WTC11 (cell line): ENCODE data around the gene FCMR. TPM values are rescaled to one million over a fixed set of nuclear protein-coding genes. Genes with fewer than 3 reads are reported as not detected.

Experiments
- ATAC-seq: fragments of 200-7000 bp; cut with Tn5 transposase; 2 replicates; pipeline ENCODE4 v1.10.0; 2021; ENCODE audit warnings: mild to moderate bottlenecking, moderate library complexity
- CTCF ChIA-PET: fragments of 300-600 bp; sonication (Branson Sonifier 250); formaldehyde crosslinking; loops from one replicate; lab custom pipeline; 2021; ENCODE audit warnings: antibody characterized with exemption; lab: Charles Lee
- POLR2A ChIA-PET: fragments of 350-600 bp; sonication (Branson Sonifier 250); formaldehyde crosslinking; loops from one replicate; lab custom pipeline; 2021; ENCODE audit warnings: antibody characterized with exemption; lab: Charles Lee
- DNase-seq: peaks from one replicate; pipeline ENCODE4 v3.0.0; 2021; ENCODE audit warnings: low spot score
- H3K27ac Mint-ChIP-seq: 2 replicates; pipeline ENCODE4 v1.8.0; 2021; ENCODE audit warnings: mixed read lengths
- H3K27me3 Mint-ChIP-seq: 2 replicates; pipeline ENCODE4 v1.8.0; 2021; ENCODE audit warnings: low read depth, mild to moderate bottlenecking, moderate library complexity, mixed read lengths
- H3K36me3 Mint-ChIP-seq: 2 replicates; pipeline ENCODE4 v1.8.0; 2021; ENCODE audit warnings: mixed read lengths
- H3K4me1 Mint-ChIP-seq: 2 replicates; pipeline ENCODE4 v1.8.0; 2022; ENCODE audit warnings: mixed read lengths
- H3K4me3 Mint-ChIP-seq: 2 replicates; pipeline ENCODE4 v1.8.0; 2021; ENCODE audit warnings: mild to moderate bottlenecking, moderate library complexity, mixed read lengths
- H3K9me3 Mint-ChIP-seq: 2 replicates; pipeline ENCODE4 v1.8.0; 2021; ENCODE audit warnings: mixed read lengths
- ATF2 ChIP-seq: sonication (generic); formaldehyde crosslinking; IDR thresholded peaks from 2 replicates; pipeline ENCODE4 v1.8.1; 2022; ENCODE audit warnings: low read depth, missing genetic modification reagents, borderline replicate concordance
- CREM ChIP-seq: sonication (generic); formaldehyde crosslinking; IDR thresholded peaks from 2 replicates; pipeline ENCODE4 v1.8.1; 2022; ENCODE audit warnings: mild to moderate bottlenecking, missing genetic modification reagents, moderate library complexity
- FOXJ3 ChIP-seq: sonication (generic); formaldehyde crosslinking; IDR thresholded peaks from 2 replicates; pipeline ENCODE4 v1.9.0; 2021; ENCODE audit warnings: missing genetic modification reagents, mild to moderate bottlenecking, borderline replicate concordance
- GTF2I ChIP-seq: fragments of 250-450 bp; sonication (Bioruptor Pico); conservative IDR thresholded peaks from 2 replicates; pipeline ENCODE4 v1.4.0; 2021; ENCODE audit warnings: mild to moderate bottlenecking
- IRF1 ChIP-seq: sonication (generic); formaldehyde crosslinking; IDR thresholded peaks from 2 replicates; pipeline ENCODE4 v1.8.0; 2023; ENCODE audit warnings: missing genetic modification reagents
- JUN ChIP-seq: sonication (generic); formaldehyde crosslinking; IDR thresholded peaks from 2 replicates; pipeline ENCODE4 v1.8.0; 2023; ENCODE audit warnings: mild to moderate bottlenecking, missing genetic modification reagents
- MXD4 ChIP-seq: fragments of 250-450 bp; sonication (Bioruptor Pico); IDR thresholded peaks from 2 replicates; pipeline ENCODE4 v1.8.0; 2021; ENCODE audit warnings: mild to moderate bottlenecking, moderate library complexity, borderline replicate concordance
- NFYB ChIP-seq: sonication (generic); formaldehyde crosslinking; conservative IDR thresholded peaks from 2 replicates; pipeline ENCODE4 v1.8.0; 2022; ENCODE audit warnings: low read depth, missing genetic modification reagents
- RORB ChIP-seq: fragments of 250-450 bp; sonication (Bioruptor Pico); IDR thresholded peaks from 2 replicates; pipeline ENCODE4 v1.9.0; 2021; ENCODE audit warnings: mild to moderate bottlenecking
- ZBTB21 ChIP-seq: sonication (generic); formaldehyde crosslinking; IDR thresholded peaks from 2 replicates; pipeline ENCODE4 v1.8.1; 2023; ENCODE audit warnings: mild to moderate bottlenecking, missing genetic modification reagents, borderline replicate concordance
- ZNF416 ChIP-seq: fragments of 250-450 bp; sonication (Bioruptor Pico); IDR thresholded peaks from 2 replicates; pipeline ENCODE4 v1.9.0; 2021; ENCODE audit warnings: mild to moderate bottlenecking, inconsistent platforms
- ZSCAN18 ChIP-seq: fragments of 250-450 bp; sonication (Bioruptor Pico); IDR thresholded peaks from 2 replicates; pipeline ENCODE4 v2.1.2; 2022; ENCODE audit warnings: mild to moderate bottlenecking, moderate library complexity
- total RNA-seq: library from RNA; stranded (reverse); gene quantifications from 3 replicates; pipeline ENCODE4 v1.2.3, GENCODE V29; 2021
- TF ChIP-seq, protein P1 (sequence below): sonication (generic); formaldehyde crosslinking; IDR thresholded peaks from 2 replicates; pipeline ENCODE4 v1.8.0; 2022; ENCODE audit warnings: mild to moderate bottlenecking, missing genetic modification reagents
- TF ChIP-seq, protein P2 (sequence below): fragments of 250-450 bp; sonication (Bioruptor Pico); IDR thresholded peaks from 2 replicates; pipeline ENCODE4 v1.9.0; 2021; ENCODE audit warnings: mild to moderate bottlenecking, borderline replicate concordance
- TF ChIP-seq, protein P3 (sequence below): sonication (generic); formaldehyde crosslinking; IDR thresholded peaks from 2 replicates; pipeline ENCODE4 v1.8.1; 2023; ENCODE audit warnings: mild to moderate bottlenecking, moderate library complexity, missing genetic modification reagents
- TF ChIP-seq, protein P4 (sequence below): sonication (generic); formaldehyde crosslinking; IDR thresholded peaks from 2 replicates; pipeline ENCODE4 v1.8.0; 2023; ENCODE audit warnings: missing genetic modification reagents, mild to moderate bottlenecking, borderline replicate concordance

FCMR gene
- total RNA-seq, 1 experiment from 2014 or later: 1.0 TPM

- TF ChIP-seq, protein P1, sequence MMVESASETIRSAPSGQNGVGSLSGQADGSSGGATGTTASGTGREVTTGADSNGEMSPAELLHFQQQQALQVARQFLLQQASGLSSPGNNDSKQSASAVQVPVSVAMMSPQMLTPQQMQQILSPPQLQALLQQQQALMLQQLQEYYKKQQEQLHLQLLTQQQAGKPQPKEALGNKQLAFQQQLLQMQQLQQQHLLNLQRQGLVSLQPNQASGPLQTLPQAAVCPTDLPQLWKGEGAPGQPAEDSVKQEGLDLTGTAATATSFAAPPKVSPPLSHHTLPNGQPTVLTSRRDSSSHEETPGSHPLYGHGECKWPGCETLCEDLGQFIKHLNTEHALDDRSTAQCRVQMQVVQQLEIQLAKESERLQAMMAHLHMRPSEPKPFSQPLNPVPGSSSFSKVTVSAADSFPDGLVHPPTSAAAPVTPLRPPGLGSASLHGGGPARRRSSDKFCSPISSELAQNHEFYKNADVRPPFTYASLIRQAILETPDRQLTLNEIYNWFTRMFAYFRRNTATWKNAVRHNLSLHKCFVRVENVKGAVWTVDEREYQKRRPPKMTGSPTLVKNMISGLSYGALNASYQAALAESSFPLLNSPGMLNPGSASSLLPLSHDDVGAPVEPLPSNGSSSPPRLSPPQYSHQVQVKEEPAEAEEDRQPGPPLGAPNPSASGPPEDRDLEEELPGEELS (CRISPR knock-in tag): no peak
- TF ChIP-seq GTF2I (CRISPR knock-in tag): no peak
- TF ChIP-seq ATF2 (CRISPR knock-in tag): no peak
- TF ChIP-seq, protein P2, sequence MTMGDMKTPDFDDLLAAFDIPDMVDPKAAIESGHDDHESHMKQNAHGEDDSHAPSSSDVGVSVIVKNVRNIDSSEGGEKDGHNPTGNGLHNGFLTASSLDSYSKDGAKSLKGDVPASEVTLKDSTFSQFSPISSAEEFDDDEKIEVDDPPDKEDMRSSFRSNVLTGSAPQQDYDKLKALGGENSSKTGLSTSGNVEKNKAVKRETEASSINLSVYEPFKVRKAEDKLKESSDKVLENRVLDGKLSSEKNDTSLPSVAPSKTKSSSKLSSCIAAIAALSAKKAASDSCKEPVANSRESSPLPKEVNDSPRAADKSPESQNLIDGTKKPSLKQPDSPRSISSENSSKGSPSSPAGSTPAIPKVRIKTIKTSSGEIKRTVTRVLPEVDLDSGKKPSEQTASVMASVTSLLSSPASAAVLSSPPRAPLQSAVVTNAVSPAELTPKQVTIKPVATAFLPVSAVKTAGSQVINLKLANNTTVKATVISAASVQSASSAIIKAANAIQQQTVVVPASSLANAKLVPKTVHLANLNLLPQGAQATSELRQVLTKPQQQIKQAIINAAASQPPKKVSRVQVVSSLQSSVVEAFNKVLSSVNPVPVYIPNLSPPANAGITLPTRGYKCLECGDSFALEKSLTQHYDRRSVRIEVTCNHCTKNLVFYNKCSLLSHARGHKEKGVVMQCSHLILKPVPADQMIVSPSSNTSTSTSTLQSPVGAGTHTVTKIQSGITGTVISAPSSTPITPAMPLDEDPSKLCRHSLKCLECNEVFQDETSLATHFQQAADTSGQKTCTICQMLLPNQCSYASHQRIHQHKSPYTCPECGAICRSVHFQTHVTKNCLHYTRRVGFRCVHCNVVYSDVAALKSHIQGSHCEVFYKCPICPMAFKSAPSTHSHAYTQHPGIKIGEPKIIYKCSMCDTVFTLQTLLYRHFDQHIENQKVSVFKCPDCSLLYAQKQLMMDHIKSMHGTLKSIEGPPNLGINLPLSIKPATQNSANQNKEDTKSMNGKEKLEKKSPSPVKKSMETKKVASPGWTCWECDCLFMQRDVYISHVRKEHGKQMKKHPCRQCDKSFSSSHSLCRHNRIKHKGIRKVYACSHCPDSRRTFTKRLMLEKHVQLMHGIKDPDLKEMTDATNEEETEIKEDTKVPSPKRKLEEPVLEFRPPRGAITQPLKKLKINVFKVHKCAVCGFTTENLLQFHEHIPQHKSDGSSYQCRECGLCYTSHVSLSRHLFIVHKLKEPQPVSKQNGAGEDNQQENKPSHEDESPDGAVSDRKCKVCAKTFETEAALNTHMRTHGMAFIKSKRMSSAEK (CRISPR knock-in tag): no peak
- TF ChIP-seq, protein P3, sequence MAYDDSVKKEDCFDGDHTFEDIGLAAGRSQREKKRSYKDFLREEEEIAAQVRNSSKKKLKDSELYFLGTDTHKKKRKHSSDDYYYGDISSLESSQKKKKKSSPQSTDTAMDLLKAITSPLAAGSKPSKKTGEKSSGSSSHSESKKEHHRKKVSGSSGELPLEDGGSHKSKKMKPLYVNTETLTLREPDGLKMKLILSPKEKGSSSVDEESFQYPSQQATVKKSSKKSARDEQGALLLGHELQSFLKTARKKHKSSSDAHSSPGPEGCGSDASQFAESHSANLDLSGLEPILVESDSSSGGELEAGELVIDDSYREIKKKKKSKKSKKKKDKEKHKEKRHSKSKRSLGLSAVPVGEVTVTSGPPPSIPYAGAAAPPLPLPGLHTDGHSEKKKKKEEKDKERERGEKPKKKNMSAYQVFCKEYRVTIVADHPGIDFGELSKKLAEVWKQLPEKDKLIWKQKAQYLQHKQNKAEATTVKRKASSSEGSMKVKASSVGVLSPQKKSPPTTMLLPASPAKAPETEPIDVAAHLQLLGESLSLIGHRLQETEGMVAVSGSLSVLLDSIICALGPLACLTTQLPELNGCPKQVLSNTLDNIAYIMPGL: no peak
- no peak for TF ChIP-seq RORB (CRISPR knock-in tag)
- no peak for TF ChIP-seq ZBTB21 (CRISPR knock-in tag)
These were observed 25.5 kb upstream of the FCMR start (continued) for GRCh38 chr1:206947255-206947654.

DNA sequence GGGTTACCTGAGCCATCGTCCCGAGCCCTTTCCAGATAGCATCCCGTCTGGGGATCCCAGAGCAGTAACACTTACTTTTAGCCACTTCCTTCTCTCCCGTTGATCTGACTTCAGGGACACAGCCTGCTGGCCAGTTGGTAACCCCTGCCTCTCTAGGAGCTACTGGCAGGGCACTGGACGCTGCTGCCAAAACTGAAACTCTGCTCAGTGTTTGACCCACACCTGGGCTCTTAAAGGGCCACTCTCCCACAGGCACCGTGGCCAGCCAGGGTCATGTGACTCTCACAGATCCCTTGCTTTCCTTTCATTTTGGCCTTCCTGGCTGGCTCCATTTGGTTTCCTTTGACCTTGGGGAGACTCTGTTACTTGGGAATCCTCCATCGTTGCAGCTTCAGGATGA is 24.5 kb upstream of the FCMR start, which contains the start of gene PIGR:
Gene PIGR (minus strand): TSS at position 206 of the 400 bp plus-strand sequence. CDS start 5,935 bp downstream, outside the sequence.
- ChIA-PET CTCF (interaction anchor here (1.2 to 2.4 kb wide), 4 partner anchors 11 to 36 kb away, joined by 4 to 12 read pairs (median 5); no protein-coding TSS in a partner anchor), POLR2A (no interaction called here)
- ATAC-seq: no peak
- Mint-ChIP-seq H3K9me3 (peaks cover 11% of the 10 kb centered on the region), H3K4me1 (no peaks in the 10 kb centered on the region), H3K27me3 (peaks cover 5% of the 10 kb centered on the region; the same call in 1 of the 2 replicates), H3K4me3 (no peak within 1 kb of the TSS), H3K36me3 (no peaks in the 10 kb centered on the region), H3K27ac (no peak within 1 kb of the TSS)
- no peak for DNase-seq
- TF ChIP-seq FOXJ3 (CRISPR knock-in tag): no peak
- TF ChIP-seq, protein P4, sequence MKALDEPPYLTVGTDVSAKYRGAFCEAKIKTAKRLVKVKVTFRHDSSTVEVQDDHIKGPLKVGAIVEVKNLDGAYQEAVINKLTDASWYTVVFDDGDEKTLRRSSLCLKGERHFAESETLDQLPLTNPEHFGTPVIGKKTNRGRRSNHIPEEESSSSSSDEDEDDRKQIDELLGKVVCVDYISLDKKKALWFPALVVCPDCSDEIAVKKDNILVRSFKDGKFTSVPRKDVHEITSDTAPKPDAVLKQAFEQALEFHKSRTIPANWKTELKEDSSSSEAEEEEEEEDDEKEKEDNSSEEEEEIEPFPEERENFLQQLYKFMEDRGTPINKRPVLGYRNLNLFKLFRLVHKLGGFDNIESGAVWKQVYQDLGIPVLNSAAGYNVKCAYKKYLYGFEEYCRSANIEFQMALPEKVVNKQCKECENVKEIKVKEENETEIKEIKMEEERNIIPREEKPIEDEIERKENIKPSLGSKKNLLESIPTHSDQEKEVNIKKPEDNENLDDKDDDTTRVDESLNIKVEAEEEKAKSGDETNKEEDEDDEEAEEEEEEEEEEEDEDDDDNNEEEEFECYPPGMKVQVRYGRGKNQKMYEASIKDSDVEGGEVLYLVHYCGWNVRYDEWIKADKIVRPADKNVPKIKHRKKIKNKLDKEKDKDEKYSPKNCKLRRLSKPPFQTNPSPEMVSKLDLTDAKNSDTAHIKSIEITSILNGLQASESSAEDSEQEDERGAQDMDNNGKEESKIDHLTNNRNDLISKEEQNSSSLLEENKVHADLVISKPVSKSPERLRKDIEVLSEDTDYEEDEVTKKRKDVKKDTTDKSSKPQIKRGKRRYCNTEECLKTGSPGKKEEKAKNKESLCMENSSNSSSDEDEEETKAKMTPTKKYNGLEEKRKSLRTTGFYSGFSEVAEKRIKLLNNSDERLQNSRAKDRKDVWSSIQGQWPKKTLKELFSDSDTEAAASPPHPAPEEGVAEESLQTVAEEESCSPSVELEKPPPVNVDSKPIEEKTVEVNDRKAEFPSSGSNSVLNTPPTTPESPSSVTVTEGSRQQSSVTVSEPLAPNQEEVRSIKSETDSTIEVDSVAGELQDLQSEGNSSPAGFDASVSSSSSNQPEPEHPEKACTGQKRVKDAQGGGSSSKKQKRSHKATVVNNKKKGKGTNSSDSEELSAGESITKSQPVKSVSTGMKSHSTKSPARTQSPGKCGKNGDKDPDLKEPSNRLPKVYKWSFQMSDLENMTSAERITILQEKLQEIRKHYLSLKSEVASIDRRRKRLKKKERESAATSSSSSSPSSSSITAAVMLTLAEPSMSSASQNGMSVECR (CRISPR knock-in tag): no peak
- no peak for TF ChIP-seq JUN (CRISPR knock-in tag)
- TF ChIP-seq ZSCAN18 (CRISPR knock-in tag): no peak
- no peak for TF ChIP-seq ZNF416 (CRISPR knock-in tag)
- TF ChIP-seq IRF1 (CRISPR knock-in tag): no peak
- no peak for TF ChIP-seq NFYB (CRISPR knock-in tag)
- TF ChIP-seq MXD4 (CRISPR knock-in tag): no peak
- no peak for TF ChIP-seq CREM (CRISPR knock-in tag)
